Heart right ventricle (tissue), 16 donors: Measurements from ENCODE around the gene MYBPH. TPM values are rescaled to one million over a fixed set of nuclear protein-coding genes. Genes with fewer than 3 reads are reported as not detected.

Source experiments
- ATAC-seq, 8 donors: fragments of 200-7000 bp; cut with Tn5 transposase; one replicate each; pipeline ENCODE4 v1.9.1; 2020; ENCODE audit warnings: mild to moderate bottlenecking in 8 of 8, moderate library complexity in 8 of 8, moderate number of reproducible peaks in 1 of 8
- DNase-seq, 2 donors: peaks; one replicate each; pipeline ENCODE4 v3.0.0-alpha.2; 2020
- H3K27ac ChIP-seq, 10 donors: fragments of 200-600 bp; sonication (generic) in 2 of 10; one replicate each; pipeline versions ENCODE4 v1.5.0 to v1.8.0; 2020 to 2022; ENCODE audit warnings: mild to moderate bottlenecking in 3 of 10
- H3K27me3 ChIP-seq, 7 donors: fragments of 200-600 bp; one replicate each; pipeline ENCODE4 v1.8.0; 2021 to 2022; ENCODE audit warnings: mild to moderate bottlenecking in 2 of 7
- H3K36me3 ChIP-seq, 9 donors: fragments of 200-600 bp; sonication (generic) in 1 of 9; one replicate each; pipeline versions ENCODE4 v1.5.0 to v1.8.0; 2020 to 2022; ENCODE audit warnings: mild to moderate bottlenecking in 2 of 9
- H3K4me1 ChIP-seq, 9 donors: fragments of 200-600 bp; sonication (generic) in 1 of 9; one replicate each; pipeline versions ENCODE4 v1.5.0 to v1.8.0; 2020 to 2022; ENCODE audit warnings: mild to moderate bottlenecking in 4 of 9
- H3K4me3 ChIP-seq, 10 donors: fragments of 200-600 bp; sonication (generic) in 2 of 10; one replicate each; pipeline versions ENCODE4 v1.5.0 to v1.8.0; 2020 to 2022; ENCODE audit warnings: mild to moderate bottlenecking in 7 of 10, moderate library complexity in 2 of 10
- H3K9me3 ChIP-seq, 11 donors: fragments of 200-600 bp in 10 of 11; sonication (generic) in 2 of 11; one replicate each; pipeline versions ENCODE4 v1.5.0 to v1.8.0; 2013 to 2022; ENCODE audit warnings: mild to moderate bottlenecking in 2 of 11, control low read depth in 1 of 11, moderate library complexity in 1 of 11
- whole genome bisulfite sequencing, 2 donors: extraction: QIAGEN DNeasy Blood & Tissue Kit; methylation state at CpG; one replicate each; pipeline ENCODE4 v1.1.7; 2013; ENCODE audit warnings: inconsistent platforms in 1 of 2; 5-methylcytosine and 5-hydroxymethylcytosine counted together
- intact Hi-C, 10 donors: fragments of 100-400 bp; cut with DNase I; formaldehyde crosslinking; loops; one replicate each; pipeline versions ENCODE4 v1.11.1 to v1.14.2; 2022
- polyA plus RNA-seq, 2 donors: library from polyadenylated mRNA; stranded (reverse); fragments of 200-250 nt; gene quantifications; one replicate each; pipeline ENCODE4 v1.2.3, GENCODE V29; 2013
- total RNA-seq, 10 donors: library from RNA; stranded (reverse); fragmentation: NEBNext Ultra II Directional in 3 of 10; extraction: Animal tissue kit (Norgen Biotek cat#: 25700) in 3 of 10; gene quantifications; one replicate each; pipeline versions ENCODE4 v1.2.1 to v1.2.4, GENCODE V29; 2021 to 2023
- TF ChIP-seq, protein P1 (sequence below), 9 donors: fragments of 200-600 bp; sonication (generic) in 2 of 9; IDR thresholded peaks; one replicate each; pipeline versions ENCODE4 v1.5.0 to v1.8.0; 2021 to 2022; ENCODE audit warnings: antibody characterized with exemption in 9 of 9, mild to moderate bottlenecking in 5 of 9, moderate library complexity in 1 of 9
- donor health status: Arrhythmogenic right ventricular cardiomyopathy.
- donor health status: ischemic (EF 13 %, LVEDD 7.1; RV severe dilation, severe dysfunction).
- donor health status: healthy with polysubstance abuse.
- donor health status: DM: no; HTN: yes; CAD: no.
- donor health status: DM: no; HTN: no; CAD: no.
- donor health status: ischemic (EF 25% LVEDD 6.9; RV normal size, moderate dysfunction).
- donor health status: ischemic (EF 25% LVEDD 5.7; RV mildly dilated, moderate dysfunction).
- donor health status: healthy.
- donor health status: DM: yes; HTN: yes; CAD: no.
- donor health status: Ischemic cardiomyopathy.
- donor health status: ischemic (EF 35%, LVEDD 5.7; RV mildly dilated, moderate dysfunction).
- donor health status: nonischemic (EF 11% LVEDD 7.7; RV severe dilation, severe dysfunction).
- donor health status: DM: yes; HTN: yes; CAD: no.
- donor health status: PGD.
- donor health status: ischemic (EF 29% LVEDD 5.4; RV normal size, mild dysfunction).
- donor health status: nonischemic (EF 23%, LVEDD 6.1; RV moderate dilation, normal function).

MYBPH gene
- total and polyA plus RNA-seq, 12 donors = not detected

DNA sequence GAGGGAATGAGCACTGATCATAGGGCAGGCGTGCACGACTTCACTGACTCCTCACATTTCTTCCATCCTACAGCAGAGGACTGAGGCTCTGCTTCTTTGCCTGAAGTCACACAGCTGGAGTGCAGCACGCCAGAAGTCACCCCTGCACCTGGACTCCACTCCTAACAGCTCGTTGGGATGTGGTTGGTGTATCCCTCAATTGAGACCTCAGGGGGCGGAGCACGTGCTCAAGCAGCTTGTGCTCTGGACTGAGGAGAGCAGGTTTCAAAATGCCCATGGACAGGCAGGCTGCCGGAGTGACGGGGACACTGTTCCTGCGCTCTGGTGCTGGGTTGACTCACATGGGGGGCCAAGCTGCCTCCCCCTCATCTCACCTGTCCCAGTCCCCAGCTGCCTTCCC is 39.9 kb upstream of the MYBPH start:
- 69 to 70% methylated on average over 9 of the region's 9 CpGs for WGBS, 2 donors

DNA sequence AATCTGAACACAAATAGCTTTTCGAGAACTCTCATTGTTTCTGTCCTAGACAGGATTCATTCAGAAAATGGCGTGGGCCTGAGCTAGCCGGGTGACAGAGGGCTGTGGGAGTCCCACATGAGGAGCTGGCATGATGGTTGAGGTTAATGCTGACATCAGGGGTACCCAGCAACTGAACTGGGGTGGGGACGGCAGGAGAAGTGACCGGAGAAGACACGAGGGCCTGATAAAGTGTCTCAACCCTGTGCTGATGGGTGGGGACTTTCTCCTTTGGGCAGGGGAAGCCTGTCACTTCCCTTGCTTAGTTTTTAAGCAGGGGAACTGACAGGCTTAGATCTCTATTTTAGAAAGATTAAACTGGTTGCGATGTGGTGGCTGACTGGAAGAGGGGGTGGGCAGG is 39.2 kb upstream of the MYBPH start:
- Histone ChIP-seq H3K4me3 (no peak overlapping the region), H3K9me3 (no peaks in the 10 kb centered on the region), H3K27ac (no peak overlapping the region), H3K4me1 (peaks cover 0 to 15% (median 0%) of the 10 kb centered on the region in 9 donors), H3K27me3 (peaks cover 0 to 16% (median 11%) of the 10 kb centered on the region in 7 donors), H3K36me3 (no peaks in the 10 kb centered on the region)
- WGBS, 2 donors = 76 to 82% methylated on average over 7 of the region's 7 CpGs
- no peak for ATAC-seq
- DNase-seq = no peak
- intact Hi-C loops = loop anchor here in 4 of 10 donors (2.0 to 5.0 kb wide), 5 partner anchors 43 to 176 kb away; no protein-coding TSS in a partner anchor
- TF ChIP-seq, protein P1, sequence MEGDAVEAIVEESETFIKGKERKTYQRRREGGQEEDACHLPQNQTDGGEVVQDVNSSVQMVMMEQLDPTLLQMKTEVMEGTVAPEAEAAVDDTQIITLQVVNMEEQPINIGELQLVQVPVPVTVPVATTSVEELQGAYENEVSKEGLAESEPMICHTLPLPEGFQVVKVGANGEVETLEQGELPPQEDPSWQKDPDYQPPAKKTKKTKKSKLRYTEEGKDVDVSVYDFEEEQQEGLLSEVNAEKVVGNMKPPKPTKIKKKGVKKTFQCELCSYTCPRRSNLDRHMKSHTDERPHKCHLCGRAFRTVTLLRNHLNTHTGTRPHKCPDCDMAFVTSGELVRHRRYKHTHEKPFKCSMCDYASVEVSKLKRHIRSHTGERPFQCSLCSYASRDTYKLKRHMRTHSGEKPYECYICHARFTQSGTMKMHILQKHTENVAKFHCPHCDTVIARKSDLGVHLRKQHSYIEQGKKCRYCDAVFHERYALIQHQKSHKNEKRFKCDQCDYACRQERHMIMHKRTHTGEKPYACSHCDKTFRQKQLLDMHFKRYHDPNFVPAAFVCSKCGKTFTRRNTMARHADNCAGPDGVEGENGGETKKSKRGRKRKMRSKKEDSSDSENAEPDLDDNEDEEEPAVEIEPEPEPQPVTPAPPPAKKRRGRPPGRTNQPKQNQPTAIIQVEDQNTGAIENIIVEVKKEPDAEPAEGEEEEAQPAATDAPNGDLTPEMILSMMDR (IDR thresholded peaks at IDR 0.05) = no peak

More for the DNA sequence above, 39.9 kb upstream of the MYBPH start:
- H3K27ac ChIP-seq = no peak overlapping the region
- H3K4me3 ChIP-seq = no peak overlapping the region
- TF ChIP-seq, protein P1 (IDR thresholded peaks at IDR 0.05) = no peak
- no peaks in the 10 kb centered on the region for H3K36me3 ChIP-seq
- peaks cover 0 to 16% (median 11%) of the 10 kb centered on the region in 7 donors for H3K27me3 ChIP-seq
- DNase-seq = no peak
- intact Hi-C loops = loop anchor here in 3 of 10 donors (2.0 to 5.0 kb wide), 4 partner anchors 93 to 177 kb away; no protein-coding TSS in a partner anchor
- H3K4me1 ChIP-seq = peaks cover 0 to 15% (median 0%) of the 10 kb centered on the region in 9 donors
- H3K9me3 ChIP-seq = no peaks in the 10 kb centered on the region
- ATAC-seq = no peak

DNA sequence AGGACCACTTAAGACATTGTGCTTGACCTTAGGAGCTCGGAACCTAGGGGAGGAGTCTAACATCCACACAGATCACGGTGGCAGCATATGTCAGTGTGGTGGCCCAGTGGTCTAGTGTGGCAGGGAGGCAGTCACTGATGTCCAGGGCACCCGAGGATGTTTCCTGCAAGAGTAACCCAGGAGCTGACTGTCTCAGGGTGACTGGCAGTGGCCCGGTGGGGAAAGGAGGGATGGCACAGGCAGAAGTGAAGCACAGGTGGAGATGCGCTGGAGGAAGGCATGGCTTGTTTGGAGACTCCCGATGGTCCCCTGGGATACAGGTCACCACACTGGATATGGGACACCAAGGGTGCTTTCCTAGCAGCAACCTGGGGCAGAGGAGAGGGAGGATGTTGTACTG is 37.5 kb upstream of the MYBPH start:
- Histone ChIP-seq H3K36me3 (no peaks in the 10 kb centered on the region), H3K4me1 (peaks cover 0 to 15% (median 0%) of the 10 kb centered on the region in 9 donors), H3K9me3 (no peaks in the 10 kb centered on the region), H3K4me3 (no peak overlapping the region), H3K27me3 (peaks cover 0 to 16% (median 11%) of the 10 kb centered on the region in 7 donors), H3K27ac (no peak overlapping the region)
- 77 to 83% methylated on average over 6 of the region's 6 CpGs for WGBS, 2 donors
- intact Hi-C loops = loop anchor here in 1 of 10 donors (5.0 kb wide), 1 partner anchor 41 kb away; no protein-coding TSS in a partner anchor
- DNase-seq = no peak
- ATAC-seq = no peak
- TF ChIP-seq, protein P1 (IDR thresholded peaks at IDR 0.05) = no peak

DNA sequence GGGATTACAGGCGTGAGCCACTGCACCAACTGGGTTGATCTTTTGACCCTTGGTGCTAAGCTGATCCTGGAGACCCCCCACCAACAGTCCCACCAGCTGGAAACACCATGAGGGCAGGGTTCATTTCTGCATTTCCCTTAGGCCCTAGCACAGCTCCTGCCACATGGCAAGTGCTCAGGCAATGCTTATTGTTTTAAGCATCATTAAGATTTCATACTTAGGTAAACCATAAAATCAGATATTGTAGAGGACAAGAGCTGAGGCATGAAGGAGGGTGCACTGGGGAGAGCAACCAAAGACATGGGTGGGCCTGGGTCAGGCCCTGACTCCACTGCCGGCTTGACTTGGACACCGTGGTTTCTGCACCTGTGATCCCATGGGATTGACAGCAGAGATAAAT is 36.2 kb upstream of the MYBPH start:
- TF ChIP-seq, protein P1 (IDR thresholded peaks at IDR 0.05) = no peak
- ATAC-seq (no peak), DNase-seq (no peak)
- Histone ChIP-seq H3K27me3 (peaks cover 0 to 10% (median 3%) of the 10 kb centered on the region in 7 donors), H3K9me3 (no peaks in the 10 kb centered on the region), H3K27ac (no peak overlapping the region), H3K4me3 (no peak overlapping the region), H3K36me3 (no peaks in the 10 kb centered on the region), H3K4me1 (peaks cover 0 to 15% (median 0%) of the 10 kb centered on the region in 9 donors)
- intact Hi-C loops = loop anchor here in 1 of 10 donors (2.0 to 5.0 kb wide), 2 partner anchors 40 to 93 kb away; no protein-coding TSS in a partner anchor
- 89 to 93% methylated on average over 3 of the region's 3 CpGs for WGBS, 2 donors
